Measurements from ENCODE around the gene RBM23.

DNA sequence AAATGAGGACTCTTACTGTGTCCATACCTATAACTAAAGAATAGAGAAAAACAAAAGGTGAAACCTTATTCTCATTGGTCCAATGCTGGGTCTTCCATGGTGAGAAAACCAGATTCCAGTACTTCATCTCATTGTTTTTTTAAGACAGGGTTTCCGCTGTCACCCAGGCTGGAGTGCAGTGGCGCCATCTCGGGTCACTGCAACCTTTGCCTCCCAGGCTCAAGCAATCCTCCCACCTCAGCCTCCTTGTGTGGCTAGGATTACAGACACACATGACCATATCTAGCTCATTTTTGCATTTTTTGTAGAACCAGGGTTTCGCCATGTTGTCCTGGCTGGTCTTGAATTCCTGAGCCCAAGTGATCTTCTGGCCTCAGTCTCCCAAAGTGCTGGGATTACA, 13.3 kb downstream of the RBM23 start:
- TF ChIP-seq, protein P1, sequence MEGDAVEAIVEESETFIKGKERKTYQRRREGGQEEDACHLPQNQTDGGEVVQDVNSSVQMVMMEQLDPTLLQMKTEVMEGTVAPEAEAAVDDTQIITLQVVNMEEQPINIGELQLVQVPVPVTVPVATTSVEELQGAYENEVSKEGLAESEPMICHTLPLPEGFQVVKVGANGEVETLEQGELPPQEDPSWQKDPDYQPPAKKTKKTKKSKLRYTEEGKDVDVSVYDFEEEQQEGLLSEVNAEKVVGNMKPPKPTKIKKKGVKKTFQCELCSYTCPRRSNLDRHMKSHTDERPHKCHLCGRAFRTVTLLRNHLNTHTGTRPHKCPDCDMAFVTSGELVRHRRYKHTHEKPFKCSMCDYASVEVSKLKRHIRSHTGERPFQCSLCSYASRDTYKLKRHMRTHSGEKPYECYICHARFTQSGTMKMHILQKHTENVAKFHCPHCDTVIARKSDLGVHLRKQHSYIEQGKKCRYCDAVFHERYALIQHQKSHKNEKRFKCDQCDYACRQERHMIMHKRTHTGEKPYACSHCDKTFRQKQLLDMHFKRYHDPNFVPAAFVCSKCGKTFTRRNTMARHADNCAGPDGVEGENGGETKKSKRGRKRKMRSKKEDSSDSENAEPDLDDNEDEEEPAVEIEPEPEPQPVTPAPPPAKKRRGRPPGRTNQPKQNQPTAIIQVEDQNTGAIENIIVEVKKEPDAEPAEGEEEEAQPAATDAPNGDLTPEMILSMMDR (IDR thresholded peaks at IDR 0.05; ENCODE audit: poor library complexity, severe bottlenecking), result no peak
- TF ChIP-seq TAF1 (IDR thresholded peaks at IDR 0.05; ENCODE audit: low read depth) (no peak), REST (IDR thresholded peaks at IDR 0.05; ENCODE audit: borderline replicate concordance) (no peak), EP300 (conservative IDR thresholded peaks at IDR 0.05; ENCODE audit: poor library complexity, severe bottlenecking) (no peak), EZH2 (IDR thresholded peaks at IDR 0.05; ENCODE audit: borderline replicate concordance, insufficient read depth, low read length, poor library complexity, severe bottlenecking) (no peak)
